Psoas muscle (tissue), 8 donors: ENCODE results near the gene INSL3. TPM values are rescaled to one million over a fixed set of nuclear protein-coding genes. Genes with fewer than 3 reads are reported as not detected.

ENCODE experiments used
- ATAC-seq, 4 donors: fragments of 200-7000 bp; cut with Tn5 transposase; one replicate each; pipeline ENCODE4 v1.9.1; 2020; ENCODE audit warnings: moderate library complexity in 3 of 4, mild to moderate bottlenecking in 2 of 4
- DNase-seq, 2 donors: peaks; one replicate each; pipeline ENCODE4 v3.0.0-alpha.2; 2020
- H3K27ac ChIP-seq: fragments of 200-600 bp; one replicate; pipeline ENCODE4 v1.8.0; 2022
- H3K27me3 ChIP-seq, 3 donors: fragments of 200-600 bp in 1 of 3; one replicate each; pipeline versions ENCODE4 v1.6.1 to v1.8.0; 2013 to 2022; ENCODE audit warnings: low read length in 2 of 3, mild to moderate bottlenecking in 2 of 3, moderate library complexity in 1 of 3; ENCODE audit not compliant: insufficient read depth in 3 of 3
- H3K36me3 ChIP-seq, 2 donors: fragments of 200-600 bp in 1 of 2; one replicate each; pipeline versions ENCODE4 v1.6.1 to v1.8.0; 2013 to 2022; ENCODE audit warnings: low read depth in 1 of 2, mild to moderate bottlenecking in 1 of 2, moderate library complexity in 1 of 2; ENCODE audit not compliant: insufficient read depth in 1 of 2
- H3K4me1 ChIP-seq: fragments of 200-600 bp; one replicate; pipeline ENCODE4 v1.8.0; 2022
- H3K4me3 ChIP-seq: fragments of 200-600 bp; one replicate; pipeline ENCODE4 v1.8.0; 2022; ENCODE audit warnings: mild to moderate bottlenecking
- H3K9me3 ChIP-seq: fragments of 200-600 bp; one replicate; pipeline ENCODE4 v1.8.0; 2022
- WGBS, 3 donors: extraction: QIAGEN DNeasy Blood & Tissue Kit; methylation state at CpG; one replicate each; pipeline versions ENCODE4 v1.1.6 to v1.1.7; 2013; 5-methylcytosine and 5-hydroxymethylcytosine counted together
- intact Hi-C, 2 donors: fragments of 100-400 bp; cut with DNase I; formaldehyde crosslinking; loops; one replicate each; pipeline versions ENCODE4 v1.11.0 to v1.14.2; 2022
- polyA plus RNA-seq, 3 donors: library from polyadenylated mRNA; stranded (reverse); fragments of 200-250 nt; gene quantifications; one replicate each; pipeline ENCODE4 v1.2.3, GENCODE V29; 2013
- total RNA-seq, 4 donors: library from RNA; stranded (reverse); fragmentation: NEBNext Ultra II Directional in 2 of 4; extraction: Animal tissue kit (Norgen Biotek cat#: 25700) in 2 of 4; gene quantifications; one replicate each; pipeline versions ENCODE4 v1.2.1 to v1.2.4, GENCODE V29; 2021 to 2023
- TF ChIP-seq, protein P1 (sequence below): fragments of 200-600 bp; IDR thresholded peaks from one replicate; pipeline ENCODE4 v1.8.0; 2022; ENCODE audit warnings: antibody characterized with exemption
- donor health status: healthy with polysubstance abuse.
- donor health status: DM: no; HTN: no; CAD: no; lungs with moderate emphysema.
- donor health status: Bipolar disorder and iron deficiency.
- donor health status: healthy.
- donor health status: DM: yes; HTN: yes; CAD: no.
- donor health status: DM: no; HTN: no; CAD: no.
- donor health status: DM: no; HTN: no; CAD: no.
- donor health status: DM: yes; HTN: yes; CAD: no.

INSL3 gene
- total and polyA plus RNA-seq, 7 donors: not detected

- H3K4me1 ChIP-seq: no peaks in the 10 kb centered on the region
- intact Hi-C loops: no loop called here
- 48 to 50% (median 49%) methylated on average over 8 of the region's 8 CpGs for WGBS, 3 donors
- no peaks in the 10 kb centered on the region for H3K36me3 ChIP-seq
- ATAC-seq (no peak), DNase-seq (no peak)
- H3K9me3 ChIP-seq: no peaks in the 10 kb centered on the region
- peaks cover 0 to 55% (median 11%) of the 10 kb centered on the region in 3 donors for H3K27me3 ChIP-seq
- TF ChIP-seq, protein P1, sequence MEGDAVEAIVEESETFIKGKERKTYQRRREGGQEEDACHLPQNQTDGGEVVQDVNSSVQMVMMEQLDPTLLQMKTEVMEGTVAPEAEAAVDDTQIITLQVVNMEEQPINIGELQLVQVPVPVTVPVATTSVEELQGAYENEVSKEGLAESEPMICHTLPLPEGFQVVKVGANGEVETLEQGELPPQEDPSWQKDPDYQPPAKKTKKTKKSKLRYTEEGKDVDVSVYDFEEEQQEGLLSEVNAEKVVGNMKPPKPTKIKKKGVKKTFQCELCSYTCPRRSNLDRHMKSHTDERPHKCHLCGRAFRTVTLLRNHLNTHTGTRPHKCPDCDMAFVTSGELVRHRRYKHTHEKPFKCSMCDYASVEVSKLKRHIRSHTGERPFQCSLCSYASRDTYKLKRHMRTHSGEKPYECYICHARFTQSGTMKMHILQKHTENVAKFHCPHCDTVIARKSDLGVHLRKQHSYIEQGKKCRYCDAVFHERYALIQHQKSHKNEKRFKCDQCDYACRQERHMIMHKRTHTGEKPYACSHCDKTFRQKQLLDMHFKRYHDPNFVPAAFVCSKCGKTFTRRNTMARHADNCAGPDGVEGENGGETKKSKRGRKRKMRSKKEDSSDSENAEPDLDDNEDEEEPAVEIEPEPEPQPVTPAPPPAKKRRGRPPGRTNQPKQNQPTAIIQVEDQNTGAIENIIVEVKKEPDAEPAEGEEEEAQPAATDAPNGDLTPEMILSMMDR: no peak
- no peak overlapping the region for H3K27ac ChIP-seq
- no peak overlapping the region for H3K4me3 ChIP-seq
These were observed 3.0 kb upstream of the INSL3 start for GRCh38 chr19:17824339-17824738.

DNA sequence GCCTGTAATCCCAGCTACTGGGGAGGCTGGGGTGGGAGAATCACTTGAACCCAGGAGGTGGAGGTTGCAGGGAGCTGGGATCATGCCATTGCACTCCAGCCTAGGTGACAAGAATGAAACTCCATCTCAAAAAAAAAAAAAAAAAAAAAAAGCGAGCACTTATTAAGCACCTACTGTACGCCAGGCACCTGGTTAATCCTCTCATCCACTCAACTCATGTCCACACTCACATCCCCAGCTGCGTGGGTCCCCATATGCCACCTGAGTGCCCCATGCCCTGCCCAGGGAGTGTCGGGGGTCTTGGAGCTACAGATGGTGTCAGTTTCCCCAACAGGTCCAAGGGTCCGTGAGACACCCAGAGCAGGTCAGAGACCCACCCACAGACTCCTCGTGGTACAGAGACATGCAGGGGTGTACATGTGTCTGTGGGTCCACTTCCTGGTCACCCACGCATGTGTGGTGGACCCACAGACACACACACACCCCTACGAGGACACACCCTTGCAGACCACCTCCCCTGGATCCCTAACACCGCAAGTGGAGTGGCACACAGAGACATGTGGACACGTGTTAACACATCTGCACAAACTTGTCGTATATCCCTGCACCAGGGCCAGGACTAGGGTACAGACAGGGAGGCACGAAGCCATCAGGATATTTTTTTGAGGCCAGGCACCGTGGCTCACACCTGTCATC is 3.5 kb downstream of the INSL3 start:
- no peak for DNase-seq
- TF ChIP-seq, protein P1: no peak
- Histone ChIP-seq H3K27me3 (peaks cover 0 to 11% (median 8%) of the 10 kb centered on the region in 3 donors), H3K4me1 (no peaks in the 10 kb centered on the region), H3K4me3 (no peak overlapping the region), H3K36me3 (no peaks in the 10 kb centered on the region), H3K9me3 (no peaks in the 10 kb centered on the region), H3K27ac (no peak overlapping the region)
- intact Hi-C loops: no loop called here
- ATAC-seq: no peak
- 67 to 79% (median 70%) methylated on average over 12 to 13 of the region's 13 CpGs for WGBS, 3 donors

GRCh38 chr19:17812099-17812498 is 9.2 kb downstream of the INSL3 start:
- WGBS, 3 donors: 58 to 66% (median 63%) methylated on average over 5 of the region's 5 CpGs

DNA sequence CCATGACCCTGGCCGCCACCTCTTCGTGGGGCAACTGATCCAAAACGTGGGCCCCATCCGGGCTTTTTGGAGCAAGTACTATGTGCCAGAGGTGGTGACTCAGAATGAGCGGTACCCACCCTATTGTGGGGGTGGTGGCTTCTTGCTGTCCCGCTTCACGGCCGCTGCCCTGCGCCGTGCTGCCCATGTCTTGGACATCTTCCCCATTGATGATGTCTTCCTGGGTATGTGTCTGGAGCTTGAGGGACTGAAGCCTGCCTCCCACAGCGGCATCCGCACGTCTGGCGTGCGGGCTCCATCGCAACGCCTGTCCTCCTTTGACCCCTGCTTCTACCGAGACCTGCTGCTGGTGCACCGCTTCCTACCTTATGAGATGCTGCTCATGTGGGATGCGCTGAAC is 9.6 kb downstream of the INSL3 start:
- Histone ChIP-seq H3K4me1 (no peaks in the 10 kb centered on the region), H3K27ac (no peak overlapping the region), H3K4me3 (no peak overlapping the region), H3K36me3 (no peaks in the 10 kb centered on the region), H3K9me3 (no peaks in the 10 kb centered on the region), H3K27me3 (peaks cover 0 to 11% (median 6%) of the 10 kb centered on the region in 3 donors)
- TF ChIP-seq, protein P1: no peak
- ATAC-seq: no peak
- no peak for DNase-seq
- WGBS, 3 donors: 85 to 87% (median 87%) methylated on average over 20 of the region's 20 CpGs
- intact Hi-C loops: no loop called here

More at GRCh38 chr19:17812099-17812498, 9.2 kb downstream of the INSL3 start:
- peaks cover 0 to 11% (median 6%) of the 10 kb centered on the region in 3 donors for H3K27me3 ChIP-seq
- no peaks in the 10 kb centered on the region for H3K36me3 ChIP-seq
- H3K4me1 ChIP-seq: no peaks in the 10 kb centered on the region
- no peak overlapping the region for H3K27ac ChIP-seq
- intact Hi-C loops: no loop called here
- TF ChIP-seq, protein P1: no peak
- DNase-seq (no peak), ATAC-seq (no peak)
- no peak overlapping the region for H3K4me3 ChIP-seq
- no peaks in the 10 kb centered on the region for H3K9me3 ChIP-seq

- peaks cover 0 to 8% (median 6%) of the 10 kb centered on the region in 3 donors for H3K27me3 ChIP-seq
- 91 to 98% (median 93%) methylated on average over 2 of the region's 2 CpGs for WGBS, 3 donors
- H3K36me3 ChIP-seq: no peaks in the 10 kb centered on the region
- ATAC-seq: no peak
- intact Hi-C loops: no loop called here
- H3K4me1 ChIP-seq: no peaks in the 10 kb centered on the region
- TF ChIP-seq, protein P1: no peak
- no peak overlapping the region for H3K4me3 ChIP-seq
- no peaks in the 10 kb centered on the region for H3K9me3 ChIP-seq
- DNase-seq: no peak
- H3K27ac ChIP-seq: no peak overlapping the region
These were observed 10.2 kb downstream of the INSL3 start for GRCh38 chr19:17811103-17811502.
